GM23338 (cell line): ENCODE data around the gene RIC8A.

Experiments used
- JUNB ChIP-seq: IDR thresholded peaks from one replicate; pipeline ENCODE4 v1.6.1; 2016; ENCODE audit warnings: antibody characterized with exemption; ENCODE audit not compliant: unreplicated experiment
- TF ChIP-seq, protein P1 (sequence below), 2 experiments: fragments of 200-600 bp in 1 of 2; sonication (generic) in 1 of 2; conservative IDR thresholded peaks; 2 replicates each; pipeline versions ENCODE4 v1.5.1 to v1.6.1; 2016 to 2017; ENCODE audit warnings: antibody characterized with exemption in 2 of 2, low read depth in 2 of 2, mild to moderate bottlenecking in 2 of 2, moderate library complexity in 1 of 2

- TF ChIP-seq, protein P1, sequence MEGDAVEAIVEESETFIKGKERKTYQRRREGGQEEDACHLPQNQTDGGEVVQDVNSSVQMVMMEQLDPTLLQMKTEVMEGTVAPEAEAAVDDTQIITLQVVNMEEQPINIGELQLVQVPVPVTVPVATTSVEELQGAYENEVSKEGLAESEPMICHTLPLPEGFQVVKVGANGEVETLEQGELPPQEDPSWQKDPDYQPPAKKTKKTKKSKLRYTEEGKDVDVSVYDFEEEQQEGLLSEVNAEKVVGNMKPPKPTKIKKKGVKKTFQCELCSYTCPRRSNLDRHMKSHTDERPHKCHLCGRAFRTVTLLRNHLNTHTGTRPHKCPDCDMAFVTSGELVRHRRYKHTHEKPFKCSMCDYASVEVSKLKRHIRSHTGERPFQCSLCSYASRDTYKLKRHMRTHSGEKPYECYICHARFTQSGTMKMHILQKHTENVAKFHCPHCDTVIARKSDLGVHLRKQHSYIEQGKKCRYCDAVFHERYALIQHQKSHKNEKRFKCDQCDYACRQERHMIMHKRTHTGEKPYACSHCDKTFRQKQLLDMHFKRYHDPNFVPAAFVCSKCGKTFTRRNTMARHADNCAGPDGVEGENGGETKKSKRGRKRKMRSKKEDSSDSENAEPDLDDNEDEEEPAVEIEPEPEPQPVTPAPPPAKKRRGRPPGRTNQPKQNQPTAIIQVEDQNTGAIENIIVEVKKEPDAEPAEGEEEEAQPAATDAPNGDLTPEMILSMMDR (conservative IDR thresholded peaks at IDR 0.05; ENCODE audit: low read depth in 2 of 2): no peak
- TF ChIP-seq JUNB: no peak
Measured at GRCh38 chr11:208917-209260, 1.4 kb downstream of the RIC8A start.
